Parathyroid adenoma (tissue), 2 donors: ENCODE data around the gene ACAA1.

ENCODE experiments used
- H2AFZ ChIP-seq: fragments of 300-600 bp; sonication (generic); one replicate; pipeline ENCODE4 v1.7.0; 2017; ENCODE audit warnings: antibody characterized with exemption, mild to moderate bottlenecking
- H3K27ac ChIP-seq: fragments of 300-600 bp; sonication (generic); one replicate; pipeline ENCODE4 v1.7.0; 2017
- H3K27me3 ChIP-seq: fragments of 300-600 bp; sonication (generic); one replicate; pipeline ENCODE4 v1.7.0; 2017; ENCODE audit warnings: low read length; ENCODE audit not compliant: control insufficient read depth, insufficient read depth
- H3K36me3 ChIP-seq: fragments of 300-600 bp; sonication (generic); one replicate; pipeline ENCODE4 v1.7.0; 2017; ENCODE audit warnings: low read length; ENCODE audit not compliant: control insufficient read depth, insufficient read depth
- H3K4me1 ChIP-seq: fragments of 300-600 bp; sonication (generic); one replicate; pipeline ENCODE4 v1.7.0; 2017; ENCODE audit warnings: control low read depth
- H3K4me2 ChIP-seq: fragments of 300-600 bp; sonication (generic); one replicate; pipeline ENCODE4 v1.7.0; 2017; ENCODE audit warnings: low read length
- H3K4me3 ChIP-seq: fragments of 300-600 bp; sonication (generic); one replicate; pipeline ENCODE4 v1.7.0; 2017; ENCODE audit warnings: low read depth, low read length
- H3K79me2 ChIP-seq: fragments of 300-600 bp; sonication (generic); one replicate; pipeline ENCODE4 v1.7.0; 2017; ENCODE audit warnings: control low read depth
- H3K9ac ChIP-seq: fragments of 300-600 bp; sonication (generic); one replicate; pipeline ENCODE4 v1.7.0; 2017; ENCODE audit warnings: mild to moderate bottlenecking
- H3K9me3 ChIP-seq: fragments of 300-600 bp; sonication (generic); one replicate; pipeline ENCODE4 v1.7.0; 2017; ENCODE audit warnings: low read length; ENCODE audit not compliant: control insufficient read depth
- TF ChIP-seq, protein P1 (sequence below): fragments of 300-600 bp; sonication (generic); IDR thresholded peaks from one replicate; pipeline ENCODE4 v1.7.0; 2017; ENCODE audit warnings: antibody characterized with exemption, mild to moderate bottlenecking
- donor health status: primary hyperparathyroidism.

Gene ACAA1

DNA sequence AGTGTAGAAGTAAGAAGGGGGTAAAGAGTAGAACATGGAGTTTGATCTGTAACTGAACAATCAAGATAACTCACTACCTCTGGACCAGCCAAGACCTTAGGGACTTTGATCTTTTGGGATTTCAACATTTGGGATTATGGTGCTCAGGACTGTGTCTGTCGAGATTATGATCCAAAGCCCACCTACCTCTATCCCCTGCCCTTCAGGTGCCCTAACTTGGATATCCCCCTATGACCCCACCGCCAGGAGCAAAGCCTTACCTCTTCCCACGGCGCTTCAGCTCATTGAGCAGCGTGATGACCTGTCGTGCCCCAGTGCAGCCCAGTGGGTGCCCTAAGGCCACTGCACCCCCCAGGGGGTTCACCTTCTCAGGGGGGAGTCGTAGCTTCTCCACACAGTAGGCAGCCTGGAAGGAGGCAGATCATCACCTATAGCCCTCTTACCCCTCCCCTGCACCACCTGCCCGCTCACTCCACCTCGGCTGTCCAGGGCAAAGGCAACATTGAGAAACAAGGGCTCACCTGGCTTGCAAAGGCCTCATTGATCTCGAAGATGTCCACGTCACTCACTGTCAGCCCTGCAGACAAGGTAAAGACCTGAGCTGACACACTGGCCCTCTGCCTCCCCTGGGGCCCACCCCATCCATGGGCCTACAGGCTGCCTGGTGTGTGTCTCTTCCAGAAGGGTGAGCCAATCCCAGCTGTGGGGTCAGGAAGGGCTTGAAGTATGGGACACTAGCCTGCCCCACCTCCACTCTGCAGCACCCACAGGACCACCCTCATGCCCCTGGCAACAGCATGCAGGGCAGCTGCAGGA lies 11.4 kb downstream of the ACAA1 start:
- no peaks in the 10 kb centered on the region for H3K79me2 ChIP-seq
- H3K27ac ChIP-seq, result no peak overlapping the region
- no peak overlapping the region for H3K4me3 ChIP-seq
- H3K27me3 ChIP-seq, result no peaks in the 10 kb centered on the region
- no peaks in the 10 kb centered on the region for H3K36me3 ChIP-seq
- no peak overlapping the region for H3K9ac ChIP-seq
- no peak overlapping the region for H2AFZ ChIP-seq
- H3K9me3 ChIP-seq, result no peaks in the 10 kb centered on the region
- H3K4me1 ChIP-seq, result no peaks in the 10 kb centered on the region
- H3K4me2 ChIP-seq, result no peak overlapping the region
- TF ChIP-seq, protein P1, sequence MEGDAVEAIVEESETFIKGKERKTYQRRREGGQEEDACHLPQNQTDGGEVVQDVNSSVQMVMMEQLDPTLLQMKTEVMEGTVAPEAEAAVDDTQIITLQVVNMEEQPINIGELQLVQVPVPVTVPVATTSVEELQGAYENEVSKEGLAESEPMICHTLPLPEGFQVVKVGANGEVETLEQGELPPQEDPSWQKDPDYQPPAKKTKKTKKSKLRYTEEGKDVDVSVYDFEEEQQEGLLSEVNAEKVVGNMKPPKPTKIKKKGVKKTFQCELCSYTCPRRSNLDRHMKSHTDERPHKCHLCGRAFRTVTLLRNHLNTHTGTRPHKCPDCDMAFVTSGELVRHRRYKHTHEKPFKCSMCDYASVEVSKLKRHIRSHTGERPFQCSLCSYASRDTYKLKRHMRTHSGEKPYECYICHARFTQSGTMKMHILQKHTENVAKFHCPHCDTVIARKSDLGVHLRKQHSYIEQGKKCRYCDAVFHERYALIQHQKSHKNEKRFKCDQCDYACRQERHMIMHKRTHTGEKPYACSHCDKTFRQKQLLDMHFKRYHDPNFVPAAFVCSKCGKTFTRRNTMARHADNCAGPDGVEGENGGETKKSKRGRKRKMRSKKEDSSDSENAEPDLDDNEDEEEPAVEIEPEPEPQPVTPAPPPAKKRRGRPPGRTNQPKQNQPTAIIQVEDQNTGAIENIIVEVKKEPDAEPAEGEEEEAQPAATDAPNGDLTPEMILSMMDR, result no peak

DNA sequence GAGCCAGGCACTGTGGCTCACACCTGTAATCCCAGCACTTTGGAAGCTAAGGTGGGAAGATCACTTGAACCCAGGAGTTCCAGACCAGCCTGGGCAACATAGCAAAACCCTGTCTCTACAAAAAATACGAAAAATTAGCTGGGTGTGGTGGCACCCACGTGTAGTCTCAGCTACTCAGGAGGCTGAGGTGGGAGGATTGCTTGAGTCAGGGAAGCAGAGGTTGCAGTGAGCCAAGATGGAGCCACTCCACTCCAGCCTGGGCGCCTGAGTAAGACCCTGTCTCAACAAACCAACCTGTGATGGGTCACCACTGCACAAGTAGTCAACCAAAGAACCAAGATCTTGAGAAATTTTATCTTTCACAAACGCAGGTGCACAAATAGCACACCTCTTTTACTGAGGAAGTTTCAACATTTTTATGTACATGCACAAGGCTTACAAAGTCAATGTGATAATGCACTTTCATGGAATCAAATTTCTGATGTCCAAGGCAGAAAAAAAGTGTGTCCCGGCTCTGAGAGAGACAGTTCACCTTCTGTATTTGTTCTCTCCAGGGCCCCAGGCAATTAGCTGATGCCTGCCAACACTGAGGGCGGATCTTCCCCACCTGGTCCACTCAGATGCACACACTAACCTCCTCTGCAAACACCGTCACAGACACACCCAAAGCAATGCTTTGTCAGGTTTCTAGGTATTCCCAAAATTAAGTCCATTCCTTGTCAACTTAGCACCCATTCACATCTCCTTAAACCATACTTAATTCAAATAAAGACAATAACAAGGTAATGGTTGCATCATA lies 12.4 kb downstream of the ACAA1 start:
- Histone ChIP-seq H3K4me2 (no peak overlapping the region), H3K9ac (no peak overlapping the region), H3K4me3 (no peak overlapping the region), H3K36me3 (no peaks in the 10 kb centered on the region), H2AFZ (no peak overlapping the region), H3K27ac (no peak overlapping the region), H3K79me2 (no peaks in the 10 kb centered on the region), H3K27me3 (no peaks in the 10 kb centered on the region), H3K4me1 (no peaks in the 10 kb centered on the region), H3K9me3 (no peaks in the 10 kb centered on the region)
- TF ChIP-seq, protein P1, result no peak

DNA sequence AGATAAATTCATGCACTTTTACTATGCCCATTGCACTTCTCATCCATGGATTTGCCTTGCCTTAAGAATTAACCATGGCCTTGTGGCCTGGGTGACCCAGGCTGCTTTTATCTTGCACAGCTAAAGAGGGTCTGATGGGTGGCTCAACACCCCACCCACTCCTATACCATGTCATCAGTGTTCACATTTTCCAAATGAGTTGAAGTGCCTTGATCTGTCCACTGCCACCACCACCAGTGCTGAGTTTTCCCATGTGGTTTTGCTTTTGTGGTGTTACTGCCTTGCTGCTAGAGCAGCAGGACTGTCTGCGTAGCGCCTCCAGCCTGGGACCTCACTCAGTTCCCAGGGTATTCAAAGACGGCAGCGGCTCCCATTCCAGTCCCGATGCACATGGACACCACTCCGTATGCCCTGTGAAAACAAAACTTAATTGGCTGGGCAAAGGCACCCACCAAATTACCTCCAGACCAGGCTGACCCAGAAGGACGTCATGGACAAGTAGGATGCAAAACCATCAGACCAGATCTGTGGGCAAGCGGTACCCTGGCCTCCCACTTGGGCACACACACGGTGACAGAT lies 14.1 kb downstream of the ACAA1 start:
- no peaks in the 10 kb centered on the region for H3K4me1 ChIP-seq
- no peaks in the 10 kb centered on the region for H3K36me3 ChIP-seq
- H2AFZ ChIP-seq, result no peak overlapping the region
- H3K9ac ChIP-seq, result no peak overlapping the region
- TF ChIP-seq, protein P1, result no peak
- no peaks in the 10 kb centered on the region for H3K79me2 ChIP-seq
- no peak overlapping the region for H3K4me3 ChIP-seq
- no peaks in the 10 kb centered on the region for H3K9me3 ChIP-seq
- H3K4me2 ChIP-seq, result no peak overlapping the region
- H3K27ac ChIP-seq, result no peak overlapping the region
- no peaks in the 10 kb centered on the region for H3K27me3 ChIP-seq

DNA sequence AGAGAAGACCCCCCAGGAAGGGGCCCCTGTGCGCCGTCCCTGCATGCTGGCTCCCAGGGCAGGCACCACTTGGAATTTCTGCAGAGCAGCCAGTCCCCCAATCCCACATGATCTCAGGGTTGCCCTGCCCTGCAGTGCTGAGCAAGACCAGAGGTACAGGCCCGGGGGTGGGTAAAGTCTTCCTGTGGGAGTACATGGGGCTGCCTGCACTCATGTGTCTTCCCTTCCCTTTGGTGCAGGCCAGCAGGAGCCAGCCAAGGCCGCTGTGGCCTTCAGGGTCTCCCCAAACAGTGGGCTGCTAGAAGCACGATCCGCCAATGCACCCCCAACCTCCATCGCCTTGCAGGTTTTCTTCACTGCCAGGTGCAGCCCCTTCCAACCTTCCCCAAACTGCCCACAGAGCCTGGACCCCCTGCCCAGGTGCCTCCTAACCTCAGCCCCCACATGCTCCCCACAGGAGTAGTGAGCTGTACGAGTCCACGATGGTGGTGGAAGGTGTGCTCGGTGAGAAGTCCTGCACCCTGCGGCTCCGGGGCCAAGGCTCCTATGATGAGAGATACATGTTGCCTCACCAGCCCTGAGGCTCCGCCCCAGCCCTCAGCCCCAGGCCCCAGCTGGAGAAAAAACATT lies 15.0 kb downstream of the ACAA1 start:
- no peaks in the 10 kb centered on the region for H3K9me3 ChIP-seq
- no peaks in the 10 kb centered on the region for H3K27me3 ChIP-seq
- no peaks in the 10 kb centered on the region for H3K79me2 ChIP-seq
- no peak overlapping the region for H2AFZ ChIP-seq
- no peaks in the 10 kb centered on the region for H3K36me3 ChIP-seq
- no peak overlapping the region for H3K9ac ChIP-seq
- no peaks in the 10 kb centered on the region for H3K4me1 ChIP-seq
- no peak overlapping the region for H3K27ac ChIP-seq
- H3K4me2 ChIP-seq, result no peak overlapping the region
- no peak overlapping the region for H3K4me3 ChIP-seq
- TF ChIP-seq, protein P1, result no peak
